ENCODE results near the gene TAS1R2. TPM values are rescaled to one million over a fixed set of nuclear protein-coding genes. Genes with fewer than 3 reads are reported as not detected.

The TAS1R2 gene
- total RNA-seq, 1 donor from 2014 or later, result not detected

GRCh38 chr1:18798533-18798932, 60.9 kb downstream of the TAS1R2 start:
- Histone ChIP-seq H3K4me1 (ENCODE audit: control insufficient read depth in 3 of 3, insufficient read depth in 3 of 3, low read length in 3 of 3) (no peaks in the 10 kb centered on the region), H3K9me3 (ENCODE audit: control insufficient read depth in 3 of 3, low read length in 3 of 3) (no peaks in the 10 kb centered on the region), H3K27me3 (ENCODE audit: control insufficient read depth in 3 of 3, insufficient read depth in 3 of 3, low read length in 3 of 3) (peaks cover 8 to 34% (median 9%) of the 10 kb centered on the region in 3 donors), H3K9ac (ENCODE audit: low read depth in 1 of 3, low read length in 3 of 3) (no peak overlapping the region), H3K27ac (ENCODE audit: low read depth, low read length) (no peak overlapping the region), H3K36me3 (ENCODE audit: control insufficient read depth in 3 of 3, insufficient read depth in 3 of 3, low read length in 3 of 3) (no peaks in the 10 kb centered on the region), H3K4me3 (ENCODE audit: low read length in 3 of 3) (no peak overlapping the region)

- Histone ChIP-seq H3K36me3 (ENCODE audit: control insufficient read depth in 3 of 3, insufficient read depth in 3 of 3, low read length in 3 of 3) (no peaks in the 10 kb centered on the region), H3K27ac (ENCODE audit: low read depth, low read length) (no peak overlapping the region), H3K9me3 (ENCODE audit: control insufficient read depth in 3 of 3, low read length in 3 of 3) (peaks cover 0 to 3% (median 0%) of the 10 kb centered on the region in 3 donors), H3K4me1 (ENCODE audit: control insufficient read depth in 3 of 3, insufficient read depth in 3 of 3, low read length in 3 of 3) (no peaks in the 10 kb centered on the region), H3K9ac (ENCODE audit: low read depth in 1 of 3, low read length in 3 of 3) (no peak overlapping the region), H3K4me3 (ENCODE audit: low read length in 3 of 3) (no peak overlapping the region), H3K27me3 (ENCODE audit: control insufficient read depth in 3 of 3, insufficient read depth in 3 of 3, low read length in 3 of 3) (peaks cover 8 to 28% (median 9%) of the 10 kb centered on the region in 3 donors)
Measured at GRCh38 chr1:18796950-18797349, 62.5 kb downstream of the TAS1R2 start.

- H3K4me3 ChIP-seq (ENCODE audit: low read length in 3 of 3), result no peak overlapping the region
- no peak overlapping the region for H3K9ac ChIP-seq (ENCODE audit: low read depth in 1 of 3, low read length in 3 of 3)
- peaks cover 8 to 32% (median 15%) of the 10 kb centered on the region in 3 donors for H3K27me3 ChIP-seq (ENCODE audit: control insufficient read depth in 3 of 3, insufficient read depth in 3 of 3, low read length in 3 of 3)
- no peaks in the 10 kb centered on the region for H3K4me1 ChIP-seq (ENCODE audit: control insufficient read depth in 3 of 3, insufficient read depth in 3 of 3, low read length in 3 of 3)
- H3K9me3 ChIP-seq (ENCODE audit: control insufficient read depth in 3 of 3, low read length in 3 of 3), result peaks cover 0 to 3% (median 0%) of the 10 kb centered on the region in 3 donors
- no peaks in the 10 kb centered on the region for H3K36me3 ChIP-seq (ENCODE audit: control insufficient read depth in 3 of 3, insufficient read depth in 3 of 3, low read length in 3 of 3)
- H3K27ac ChIP-seq (ENCODE audit: low read depth, low read length), result no peak overlapping the region
Measured at GRCh38 chr1:18795002-18795689, 64.3 kb downstream of the TAS1R2 start.

- Histone ChIP-seq H3K27ac (ENCODE audit: low read depth, low read length) (no peak overlapping the region), H3K36me3 (ENCODE audit: control insufficient read depth in 3 of 3, insufficient read depth in 3 of 3, low read length in 3 of 3) (no peaks in the 10 kb centered on the region), H3K4me1 (ENCODE audit: control insufficient read depth in 3 of 3, insufficient read depth in 3 of 3, low read length in 3 of 3) (no peaks in the 10 kb centered on the region), H3K9ac (ENCODE audit: low read depth in 1 of 3, low read length in 3 of 3) (no peak overlapping the region), H3K27me3 (ENCODE audit: control insufficient read depth in 3 of 3, insufficient read depth in 3 of 3, low read length in 3 of 3) (peaks cover 8 to 30% (median 15%) of the 10 kb centered on the region in 3 donors), H3K9me3 (ENCODE audit: control insufficient read depth in 3 of 3, low read length in 3 of 3) (peaks cover 0 to 3% (median 0%) of the 10 kb centered on the region in 3 donors), H3K4me3 (ENCODE audit: low read length in 3 of 3) (no peak overlapping the region)
Measured at GRCh38 chr1:18794561-18794960, 64.9 kb downstream of the TAS1R2 start.

GRCh38 chr1:18794051-18794450, 65.4 kb downstream of the TAS1R2 start:
- Histone ChIP-seq H3K9ac (ENCODE audit: low read depth in 1 of 3, low read length in 3 of 3) (no peak overlapping the region), H3K4me1 (ENCODE audit: control insufficient read depth in 3 of 3, insufficient read depth in 3 of 3, low read length in 3 of 3) (no peaks in the 10 kb centered on the region), H3K36me3 (ENCODE audit: control insufficient read depth in 3 of 3, insufficient read depth in 3 of 3, low read length in 3 of 3) (no peaks in the 10 kb centered on the region), H3K9me3 (ENCODE audit: control insufficient read depth in 3 of 3, low read length in 3 of 3) (peaks cover 0 to 3% (median 0%) of the 10 kb centered on the region in 3 donors), H3K4me3 (ENCODE audit: low read length in 3 of 3) (no peak overlapping the region), H3K27ac (ENCODE audit: low read depth, low read length) (no peak overlapping the region), H3K27me3 (ENCODE audit: control insufficient read depth in 3 of 3, insufficient read depth in 3 of 3, low read length in 3 of 3) (peaks cover 6 to 25% (median 15%) of the 10 kb centered on the region in 3 donors)

- peaks cover 0 to 3% (median 0%) of the 10 kb centered on the region in 3 donors for H3K9me3 ChIP-seq (ENCODE audit: control insufficient read depth in 3 of 3, low read length in 3 of 3)
- H3K4me3 ChIP-seq (ENCODE audit: low read length in 3 of 3), result no peak overlapping the region
- no peaks in the 10 kb centered on the region for H3K36me3 ChIP-seq (ENCODE audit: control insufficient read depth in 3 of 3, insufficient read depth in 3 of 3, low read length in 3 of 3)
- no peak overlapping the region for H3K9ac ChIP-seq (ENCODE audit: low read depth in 1 of 3, low read length in 3 of 3)
- no peaks in the 10 kb centered on the region for H3K4me1 ChIP-seq (ENCODE audit: control insufficient read depth in 3 of 3, insufficient read depth in 3 of 3, low read length in 3 of 3)
- H3K27ac ChIP-seq (ENCODE audit: low read depth, low read length), result no peak overlapping the region
- H3K27me3 ChIP-seq (ENCODE audit: control insufficient read depth in 3 of 3, insufficient read depth in 3 of 3, low read length in 3 of 3), result peaks cover 4 to 17% (median 13%) of the 10 kb centered on the region in 3 donors
Measured at GRCh38 chr1:18793164-18793563, 66.3 kb downstream of the TAS1R2 start.

- H3K9ac ChIP-seq (ENCODE audit: low read depth in 1 of 3, low read length in 3 of 3), result no peak overlapping the region
- H3K36me3 ChIP-seq (ENCODE audit: control insufficient read depth in 3 of 3, insufficient read depth in 3 of 3, low read length in 3 of 3), result no peaks in the 10 kb centered on the region
- no peak overlapping the region for H3K4me3 ChIP-seq (ENCODE audit: low read length in 3 of 3)
- no peaks in the 10 kb centered on the region for H3K4me1 ChIP-seq (ENCODE audit: control insufficient read depth in 3 of 3, insufficient read depth in 3 of 3, low read length in 3 of 3)
- H3K9me3 ChIP-seq (ENCODE audit: control insufficient read depth in 3 of 3, low read length in 3 of 3), result peaks cover 0 to 3% (median 0%) of the 10 kb centered on the region in 3 donors
- no peak overlapping the region for H3K27ac ChIP-seq (ENCODE audit: low read depth, low read length)
- H3K27me3 ChIP-seq (ENCODE audit: control insufficient read depth in 3 of 3, insufficient read depth in 3 of 3, low read length in 3 of 3), result peaks cover 4 to 17% (median 12%) of the 10 kb centered on the region in 3 donors
Measured at GRCh38 chr1:18792747-18793146, 66.7 kb downstream of the TAS1R2 start.

Small RNA genes lying within 50 kb of the gene (small RNA-seq; reads per million reads assigned to genes)
- gene MIR1290 (not detected), gene MIR4695 (not detected)

Other genes starting within 250 kb of the TAS1R2 start
- 13.0 TPM for gene PAX7, start 228.8 kb downstream of the TAS1R2 start, total RNA-seq
- 6.3 TPM for gene ALDH4A1, start 42.9 kb upstream of the TAS1R2 start, total RNA-seq
- gene IFFO2, start 97.0 kb upstream of the TAS1R2 start, total RNA-seq, result 3.7 TPM

Measured in skeletal muscle tissue (tissue), 5 donors.